ENCODE data around the gene MRPL52.

GRCh38 chr14:22802860-22803686 lies 26.6 kb upstream of the MRPL52 start:
- no peak for TF ChIP-seq CTCF (IDR thresholded peaks at IDR 0.05)
- TF ChIP-seq POLR2A (IDR thresholded peaks at IDR 0.05): no peak
- TF ChIP-seq POLR2AphosphoS5 (IDR thresholded peaks at IDR 0.05): no peak

Data from stomach (tissue), 4 donors.